HCT116 (cell line): ENCODE data around the gene CFB. TPM values are rescaled to one million over a fixed set of nuclear protein-coding genes. Genes with fewer than 3 reads are reported as not detected.

ENCODE experiments used
- ATAC-seq: fragments of 200-7000 bp; cut with Tn5 transposase; 2 replicates; pipeline ENCODE4 v1.9.1; 2020; ENCODE audit warnings: mild to moderate bottlenecking, moderate library complexity
- BruUV-seq: library from RNA; stranded (reverse); fragments of 400-500 nt; replicated peaks from 2 replicates; lab custom pipeline; 2021; lab: Mats Ljungman, UMichigan
- CTCF ChIA-PET: fragments of 300-600 bp; sonication (Branson Sonifier 250); formaldehyde crosslinking; loops from one replicate; lab custom pipeline; 2021; ENCODE audit warnings: antibody characterized with exemption; lab: Charles Lee
- POLR2A ChIA-PET: fragments of 300-600, 350-600 bp; sonication (Branson Sonifier 250); formaldehyde crosslinking; loops from one replicate; lab custom pipeline; 2021; ENCODE audit warnings: antibody characterized with exemption; lab: Charles Lee
- RAD21 ChIA-PET, 2 experiments: fragments of 300-600 bp; sonication (Branson Sonifier 250); formaldehyde crosslinking; loops; one replicate each; lab custom pipeline; 2023; ENCODE audit warnings: low total read pairs in 2 of 2; ENCODE audit not compliant: uncharacterized antibody in 2 of 2, unreplicated experiment in 2 of 2, low non-redundant PET in 1 of 2; lab: Charles Lee
- DNase-seq: peaks from one replicate; pipeline ENCODE4 v3.0.0-alpha.2; 2010; ENCODE audit warnings: low read depth, low spot score
- H2AFZ ChIP-seq: fragments of 200-600 bp; shearing (Covaris generic), sonication (generic); 2 replicates; pipeline ENCODE4 v1.6.1; 2017; ENCODE audit warnings: low read depth, mixed run types, mixed read lengths, antibody characterized with exemption, low read length; ENCODE audit not compliant: poor library complexity, severe bottlenecking
- H3K27ac ChIP-seq: 2 replicates; pipeline ENCODE4 v1.5.1; 2012; ENCODE audit warnings: low read depth, low read length
- H3K27me3 ChIP-seq: fragments of 200-600 bp; sonication (generic); 2 replicates; pipeline ENCODE4 v1.6.1; 2016; ENCODE audit warnings: mixed run types, low read length, mixed read lengths; ENCODE audit not compliant: insufficient read depth
- H3K36me3 ChIP-seq, 2 experiments: fragments of 200-500 bp in 1 of 2; fragments of 200-600 bp in 1 of 2; sonication (Bioruptor generic) in 1 of 2; sonication (generic) in 1 of 2; 2 replicates each; pipeline versions ENCODE4 v1.5.1 to v1.6.1; 2014 to 2016; ENCODE audit warnings: low read length in 2 of 2, inconsistent platforms in 1 of 2, mixed read lengths in 1 of 2, mixed run types in 1 of 2; ENCODE audit not compliant: insufficient read depth in 2 of 2, control insufficient read depth in 1 of 2
- H3K4me1 ChIP-seq, 2 experiments: fragments of 200-600 bp in 1 of 2; sonication (generic) in 1 of 2; 2 replicates each; pipeline versions ENCODE4 v1.5.1 to v1.6.1; 2012 to 2017; ENCODE audit warnings: low read length in 2 of 2, inconsistent platforms in 1 of 2, mild to moderate bottlenecking in 1 of 2, mixed read lengths in 1 of 2, mixed run types in 1 of 2, moderate library complexity in 1 of 2; ENCODE audit not compliant: insufficient read depth in 2 of 2, control insufficient read depth in 1 of 2
- H3K4me2 ChIP-seq: fragments of 200-600 bp; sonication (generic); 2 replicates; pipeline ENCODE4 v1.6.1; 2017; ENCODE audit warnings: mixed run types, low read length, mixed read lengths
- H3K4me3 ChIP-seq, 2 experiments: fragments of 200-600 bp in 1 of 2; sonication (generic) in 1 of 2; replicated peaks in 1 of 2; 2 replicates each; pipeline ENCODE4 v1.5.1; 2011 to 2016; ENCODE audit warnings: low read length in 2 of 2, control low read depth in 1 of 2, low read depth in 1 of 2, mild to moderate bottlenecking in 1 of 2, mixed read lengths in 1 of 2, mixed run types in 1 of 2
- H3K79me2 ChIP-seq: fragments of 200-600 bp; sonication (generic); 2 replicates; pipeline ENCODE4 v1.6.1; 2017; ENCODE audit warnings: mild to moderate bottlenecking, mixed run types, low read length, moderate library complexity, mixed read lengths; ENCODE audit not compliant: insufficient read depth
- H3K9ac ChIP-seq: fragments of 200-600 bp; sonication (generic); 2 replicates; pipeline ENCODE4 v1.6.1; 2016; ENCODE audit warnings: low read length, mixed read lengths
- H3K9me2 ChIP-seq: fragments of 200-600 bp; sonication (generic), shearing (Covaris generic); 2 replicates; pipeline ENCODE4 v1.6.1; 2017; ENCODE audit warnings: mixed run types, mild to moderate bottlenecking, moderate library complexity; ENCODE audit not compliant: insufficient read depth
- H3K9me3 ChIP-seq, 2 experiments: fragments of 200-500 bp in 1 of 2; fragments of 200-600 bp in 1 of 2; sonication (Bioruptor generic) in 1 of 2; sonication (generic) in 1 of 2; 2 replicates each; pipeline ENCODE4 v1.6.1; 2014 to 2017; ENCODE audit warnings: low read length in 2 of 2, mixed read lengths in 2 of 2, inconsistent platforms in 1 of 2, low read depth in 1 of 2, mild to moderate bottlenecking in 1 of 2, mixed run types in 1 of 2, moderate library complexity in 1 of 2; ENCODE audit not compliant: control insufficient read depth in 1 of 2, insufficient read depth in 1 of 2
- H4K20me1 ChIP-seq: fragments of 200-600 bp; sonication (generic), shearing (Covaris generic); 2 replicates; pipeline ENCODE4 v1.6.1; 2017; ENCODE audit warnings: mixed run types, mild to moderate bottlenecking, moderate library complexity; ENCODE audit not compliant: insufficient read depth
- EGR1 ChIP-seq: IDR thresholded peaks from 2 replicates; pipeline ENCODE4 v1.6.1; 2012; ENCODE audit warnings: low read depth
- ELF1 ChIP-seq: IDR thresholded peaks from 2 replicates; pipeline ENCODE4 v1.6.1; 2012; ENCODE audit warnings: low read depth, borderline replicate concordance
- JUND ChIP-seq: IDR thresholded peaks from 2 replicates; pipeline ENCODE4 v1.6.1; 2012
- intact Hi-C: fragments of 100-400 bp; cut with micrococcal nuclease; formaldehyde crosslinking; loops from 2 replicates; pipeline ENCODE4 v1.10.0; 2022
- total RNA-seq: library from RNA; stranded (reverse); gene quantifications from one replicate; pipeline ENCODE4 v1.2.1, GENCODE V29; 2021; ENCODE audit not compliant: unreplicated experiment
- TF ChIP-seq, protein P1 (sequence below): IDR thresholded peaks from 2 replicates; pipeline ENCODE4 v1.6.1; 2012
- TF ChIP-seq, protein P2 (sequence below), 3 experiments: fragments of 200-600 bp in 1 of 3; sonication (generic) in 1 of 3; IDR thresholded peaks in 2 of 3; conservative IDR thresholded peaks in 1 of 3; 2 replicates each; pipeline ENCODE4 v1.5.1; 2012 to 2017; ENCODE audit warnings: low read depth in 2 of 3, low read length in 2 of 3, antibody characterized with exemption in 1 of 3, borderline replicate concordance in 1 of 3, control low read depth in 1 of 3, mild to moderate bottlenecking in 1 of 3, mixed read lengths in 1 of 3, mixed run types in 1 of 3, moderate library complexity in 1 of 3; ENCODE audit not compliant: insufficient read depth in 1 of 3
- TF ChIP-seq, protein P3 (sequence below): IDR thresholded peaks from 2 replicates; pipeline ENCODE4 v1.6.1; 2012; ENCODE audit warnings: low read depth
- TF ChIP-seq, protein P4 (sequence below): IDR thresholded peaks from 2 replicates; pipeline ENCODE4 v1.6.1; 2012

Gene CFB
- total RNA-seq, 1 experiment from 2014 or later: 1.5 TPM

DNA sequence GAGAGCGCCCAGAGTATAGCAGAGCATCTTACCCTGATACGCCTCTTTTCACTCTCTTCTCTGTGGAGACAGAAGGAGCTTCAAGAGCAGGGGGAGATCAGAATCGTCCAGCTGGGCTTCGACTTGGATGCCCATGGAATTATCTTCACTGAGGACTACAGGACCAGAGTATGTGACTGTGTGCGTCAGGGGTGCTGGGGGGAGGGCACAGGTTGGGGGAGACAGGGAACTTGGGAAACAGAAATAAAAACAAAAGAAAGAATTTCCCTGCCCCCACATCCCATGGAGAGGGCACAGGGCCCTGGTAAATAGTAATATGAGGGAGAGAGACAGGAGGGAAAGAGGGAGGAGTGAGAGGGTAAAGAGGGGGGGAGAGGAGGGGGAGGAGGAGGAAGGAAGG, 32.9 kb downstream of the CFB start:
- ATAC-seq: no peak
- H3K9me3 ChIP-seq: no peaks in the 10 kb centered on the region
- CTCF ChIA-PET: no interaction called here
- no peak overlapping the region for H3K4me3 ChIP-seq
- intact Hi-C loops: no loop called here
- H3K4me1 ChIP-seq: no peaks in the 10 kb centered on the region
- no TSS peak for BruUV-seq
- no peaks in the 10 kb centered on the region for H4K20me1 ChIP-seq
- no peaks in the 10 kb centered on the region for H3K27me3 ChIP-seq
- no peaks in the 10 kb centered on the region for H3K36me3 ChIP-seq
- no peak for TF ChIP-seq EGR1
- TF ChIP-seq, protein P1, sequence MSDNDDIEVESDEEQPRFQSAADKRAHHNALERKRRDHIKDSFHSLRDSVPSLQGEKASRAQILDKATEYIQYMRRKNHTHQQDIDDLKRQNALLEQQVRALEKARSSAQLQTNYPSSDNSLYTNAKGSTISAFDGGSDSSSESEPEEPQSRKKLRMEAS: no peak
- TF ChIP-seq JUND: no peak
- TF ChIP-seq, protein P2, sequence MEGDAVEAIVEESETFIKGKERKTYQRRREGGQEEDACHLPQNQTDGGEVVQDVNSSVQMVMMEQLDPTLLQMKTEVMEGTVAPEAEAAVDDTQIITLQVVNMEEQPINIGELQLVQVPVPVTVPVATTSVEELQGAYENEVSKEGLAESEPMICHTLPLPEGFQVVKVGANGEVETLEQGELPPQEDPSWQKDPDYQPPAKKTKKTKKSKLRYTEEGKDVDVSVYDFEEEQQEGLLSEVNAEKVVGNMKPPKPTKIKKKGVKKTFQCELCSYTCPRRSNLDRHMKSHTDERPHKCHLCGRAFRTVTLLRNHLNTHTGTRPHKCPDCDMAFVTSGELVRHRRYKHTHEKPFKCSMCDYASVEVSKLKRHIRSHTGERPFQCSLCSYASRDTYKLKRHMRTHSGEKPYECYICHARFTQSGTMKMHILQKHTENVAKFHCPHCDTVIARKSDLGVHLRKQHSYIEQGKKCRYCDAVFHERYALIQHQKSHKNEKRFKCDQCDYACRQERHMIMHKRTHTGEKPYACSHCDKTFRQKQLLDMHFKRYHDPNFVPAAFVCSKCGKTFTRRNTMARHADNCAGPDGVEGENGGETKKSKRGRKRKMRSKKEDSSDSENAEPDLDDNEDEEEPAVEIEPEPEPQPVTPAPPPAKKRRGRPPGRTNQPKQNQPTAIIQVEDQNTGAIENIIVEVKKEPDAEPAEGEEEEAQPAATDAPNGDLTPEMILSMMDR (IDR thresholded peaks at IDR 0.05 in 2 of 3, conservative IDR thresholded peaks at IDR 0.05 in 1 of 3; ENCODE audit: borderline replicate concordance in 1 of 3, insufficient read depth in 1 of 3, low read depth in 2 of 3, low read length in 2 of 3): no peak
- TF ChIP-seq, protein P3, sequence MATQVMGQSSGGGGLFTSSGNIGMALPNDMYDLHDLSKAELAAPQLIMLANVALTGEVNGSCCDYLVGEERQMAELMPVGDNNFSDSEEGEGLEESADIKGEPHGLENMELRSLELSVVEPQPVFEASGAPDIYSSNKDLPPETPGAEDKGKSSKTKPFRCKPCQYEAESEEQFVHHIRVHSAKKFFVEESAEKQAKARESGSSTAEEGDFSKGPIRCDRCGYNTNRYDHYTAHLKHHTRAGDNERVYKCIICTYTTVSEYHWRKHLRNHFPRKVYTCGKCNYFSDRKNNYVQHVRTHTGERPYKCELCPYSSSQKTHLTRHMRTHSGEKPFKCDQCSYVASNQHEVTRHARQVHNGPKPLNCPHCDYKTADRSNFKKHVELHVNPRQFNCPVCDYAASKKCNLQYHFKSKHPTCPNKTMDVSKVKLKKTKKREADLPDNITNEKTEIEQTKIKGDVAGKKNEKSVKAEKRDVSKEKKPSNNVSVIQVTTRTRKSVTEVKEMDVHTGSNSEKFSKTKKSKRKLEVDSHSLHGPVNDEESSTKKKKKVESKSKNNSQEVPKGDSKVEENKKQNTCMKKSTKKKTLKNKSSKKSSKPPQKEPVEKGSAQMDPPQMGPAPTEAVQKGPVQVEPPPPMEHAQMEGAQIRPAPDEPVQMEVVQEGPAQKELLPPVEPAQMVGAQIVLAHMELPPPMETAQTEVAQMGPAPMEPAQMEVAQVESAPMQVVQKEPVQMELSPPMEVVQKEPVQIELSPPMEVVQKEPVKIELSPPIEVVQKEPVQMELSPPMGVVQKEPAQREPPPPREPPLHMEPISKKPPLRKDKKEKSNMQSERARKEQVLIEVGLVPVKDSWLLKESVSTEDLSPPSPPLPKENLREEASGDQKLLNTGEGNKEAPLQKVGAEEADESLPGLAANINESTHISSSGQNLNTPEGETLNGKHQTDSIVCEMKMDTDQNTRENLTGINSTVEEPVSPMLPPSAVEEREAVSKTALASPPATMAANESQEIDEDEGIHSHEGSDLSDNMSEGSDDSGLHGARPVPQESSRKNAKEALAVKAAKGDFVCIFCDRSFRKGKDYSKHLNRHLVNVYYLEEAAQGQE: no peak
- TF ChIP-seq, protein P4, sequence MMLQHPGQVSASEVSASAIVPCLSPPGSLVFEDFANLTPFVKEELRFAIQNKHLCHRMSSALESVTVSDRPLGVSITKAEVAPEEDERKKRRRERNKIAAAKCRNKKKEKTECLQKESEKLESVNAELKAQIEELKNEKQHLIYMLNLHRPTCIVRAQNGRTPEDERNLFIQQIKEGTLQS: no peak
- no peak for TF ChIP-seq ELF1
- TF ChIP-seq, all 23 proteins: peak for 0
- no peak overlapping the region for H3K27ac ChIP-seq
- ChIA-PET POLR2A (no interaction called here), RAD21 (no interaction called here)
- H2AFZ ChIP-seq: no peak overlapping the region
- H3K4me2 ChIP-seq: no peak overlapping the region
- DNase-seq: no peak
- H3K9me2 ChIP-seq: no peaks in the 10 kb centered on the region
- H3K79me2 ChIP-seq: peaks cover 5% of the 10 kb centered on the region
- no peak overlapping the region for H3K9ac ChIP-seq
